ENCODE data around the gene ABHD15. TPM values are rescaled to one million over a fixed set of nuclear protein-coding genes. Genes with fewer than 3 reads are reported as not detected.

The ABHD15 gene
- total and polyA plus RNA-seq, 2 donors (not counting 1 experiment from before 2014, with no cell fraction given): 10.9 to 44.1 TPM

GRCh38 chr17:29603109-29603674 lies 36.4 kb upstream of the ABHD15 start:
- no peak overlapping the region for H2AFZ ChIP-seq (ENCODE audit: insufficient read depth, low read depth, low read length, poor library complexity, severe bottlenecking)
- WGBS (ENCODE audit: insufficient coverage): 82% methylated on average over 3 of the region's 6 CpGs
- H4K20me1 ChIP-seq (ENCODE audit: control insufficient read depth, insufficient read depth, low read length, poor library complexity, severe bottlenecking): no peaks in the 10 kb centered on the region
- intact Hi-C loops (cut with micrococcal nuclease): no loop called here
- no peak overlapping the region for H3K4me3 Mint-ChIP-seq
- no peaks in the 10 kb centered on the region for H3K79me2 ChIP-seq (ENCODE audit: control insufficient read depth, insufficient read depth, low read length)
- no peak overlapping the region for H3K9ac ChIP-seq (ENCODE audit: low read length)
- H3K36me3 ChIP-seq (replicated peaks in 1 of 2; ENCODE audit: control extremely low read depth in 1 of 2, control insufficient read depth in 1 of 2, extremely low read depth in 1 of 2, insufficient read depth in 2 of 2, low read length in 1 of 2): no peaks in the 10 kb centered on the region
- no peak overlapping the region for H3K4me2 ChIP-seq (replicated peaks; ENCODE audit: low read depth, low read length, poor library complexity, severe bottlenecking)
- H3K27me3 ChIP-seq (replicated peaks in 1 of 4; ENCODE audit: control extremely low read depth in 1 of 4, control insufficient read depth in 3 of 4, insufficient read depth in 4 of 4, low read length in 3 of 4): no peaks in the 10 kb centered on the region
- no peak overlapping the region for H3K27ac ChIP-seq (ENCODE audit: low read length in 2 of 2)
- no peaks in the 10 kb centered on the region for H3K4me1 Mint-ChIP-seq
- no peaks in the 10 kb centered on the region for H3K4me1 ChIP-seq (ENCODE audit: control insufficient read depth in 2 of 2, insufficient read depth in 2 of 2, low read length in 2 of 2)
- TF ChIP-seq CTCF (IDR thresholded peaks at IDR 0.05): no peak
- TF ChIP-seq EZH2 (IDR thresholded peaks at IDR 0.05; ENCODE audit: borderline replicate concordance, insufficient read depth, low read depth, low read length, poor library complexity, severe bottlenecking): no peak
- POLR2A ChIA-PET: no interaction called here
- DNase-seq (no peak), ATAC-seq (ENCODE audit: low read depth) (no peak)
- H3K9me3 Mint-ChIP-seq (ENCODE audit: insufficient read depth): no peaks in the 10 kb centered on the region
- CTCF ChIA-PET: interaction anchor here (0.6 kb wide), 1 partner anchor 231 kb away, joined by 4 read pairs; no protein-coding TSS in a partner anchor
- H3K27ac Mint-ChIP-seq: no peak overlapping the region
- H3K27me3 Mint-ChIP-seq: no peaks in the 10 kb centered on the region
- H3K4me3 ChIP-seq (ENCODE audit: control extremely low read depth in 1 of 5, extremely low read depth in 1 of 5, insufficient read depth in 1 of 5, low read depth in 2 of 5, low read length in 4 of 5): no peak overlapping the region
- H3K9me3 ChIP-seq (ENCODE audit: control extremely low read depth in 1 of 3, control insufficient read depth in 2 of 3, insufficient read depth in 1 of 3, low read length in 2 of 3): no peaks in the 10 kb centered on the region

- no peaks in the 10 kb centered on the region for H3K27me3 Mint-ChIP-seq
- POLR2A ChIA-PET: no interaction called here
Measured at GRCh38 chr17:29597361-29598172, 30.7 kb upstream of the ABHD15 start.

More at GRCh38 chr17:29597361-29598172, 30.7 kb upstream of the ABHD15 start:
- Histone ChIP-seq H3K36me3 (replicated peaks in 1 of 2; ENCODE audit: control extremely low read depth in 1 of 2, control insufficient read depth in 1 of 2, extremely low read depth in 1 of 2, insufficient read depth in 2 of 2, low read length in 1 of 2) (no peaks in the 10 kb centered on the region), H3K27me3 (replicated peaks in 1 of 4; ENCODE audit: control extremely low read depth in 1 of 4, control insufficient read depth in 3 of 4, insufficient read depth in 4 of 4, low read length in 3 of 4) (peaks cover 0 to 7% (median 2%) of the 10 kb centered on the region in 4 experiments), H4K20me1 (ENCODE audit: control insufficient read depth, insufficient read depth, low read length, poor library complexity, severe bottlenecking) (no peaks in the 10 kb centered on the region), H2AFZ (ENCODE audit: insufficient read depth, low read depth, low read length, poor library complexity, severe bottlenecking) (no peak overlapping the region), H3K4me1 (ENCODE audit: control insufficient read depth in 2 of 2, insufficient read depth in 2 of 2, low read length in 2 of 2) (peaks cover 10 to 13% of the 10 kb centered on the region in 2 donors), H3K9ac (ENCODE audit: low read length) (no peak overlapping the region), H3K27ac (ENCODE audit: low read length in 2 of 2) (no peak overlapping the region), H3K4me2 (replicated peaks; ENCODE audit: low read depth, low read length, poor library complexity, severe bottlenecking) (no peak overlapping the region), H3K9me3 (ENCODE audit: control extremely low read depth in 1 of 3, control insufficient read depth in 2 of 3, insufficient read depth in 1 of 3, low read length in 2 of 3) (no peaks in the 10 kb centered on the region), H3K4me3 (ENCODE audit: control extremely low read depth in 1 of 5, extremely low read depth in 1 of 5, insufficient read depth in 1 of 5, low read depth in 2 of 5, low read length in 4 of 5) (no peak overlapping the region), H3K79me2 (ENCODE audit: control insufficient read depth, insufficient read depth, low read length) (no peaks in the 10 kb centered on the region)
- CTCF ChIA-PET: interaction anchor here (0.9 to 2.2 kb wide), 6 partner anchors 10 to 20 kb away, joined by 3 to 7 read pairs (median 4); no protein-coding TSS in a partner anchor
- Mint-ChIP-seq H3K4me1 (peaks cover 10% of the 10 kb centered on the region), H3K9me3 (ENCODE audit: insufficient read depth) (no peaks in the 10 kb centered on the region), H3K27ac (no peak overlapping the region), H3K4me3 (no peak overlapping the region)
- WGBS (ENCODE audit: insufficient coverage): 97% methylated on average over 7 of the region's 13 CpGs
- ATAC-seq (ENCODE audit: low read depth): no peak
- TF ChIP-seq EZH2 (IDR thresholded peaks at IDR 0.05; ENCODE audit: borderline replicate concordance, insufficient read depth, low read depth, low read length, poor library complexity, severe bottlenecking): no peak
- TF ChIP-seq CTCF (IDR thresholded peaks at IDR 0.05): no peak
- intact Hi-C loops (cut with micrococcal nuclease): no loop called here
- no peak for DNase-seq

Measured in B cell (primary cell).